ENCODE data around the gene WNT7B. TPM values are rescaled to one million over a fixed set of nuclear protein-coding genes. Genes with fewer than 3 reads are reported as not detected.

The WNT7B gene
- total RNA-seq, 1 donor from 2014 or later: 8.4 TPM

DNA sequence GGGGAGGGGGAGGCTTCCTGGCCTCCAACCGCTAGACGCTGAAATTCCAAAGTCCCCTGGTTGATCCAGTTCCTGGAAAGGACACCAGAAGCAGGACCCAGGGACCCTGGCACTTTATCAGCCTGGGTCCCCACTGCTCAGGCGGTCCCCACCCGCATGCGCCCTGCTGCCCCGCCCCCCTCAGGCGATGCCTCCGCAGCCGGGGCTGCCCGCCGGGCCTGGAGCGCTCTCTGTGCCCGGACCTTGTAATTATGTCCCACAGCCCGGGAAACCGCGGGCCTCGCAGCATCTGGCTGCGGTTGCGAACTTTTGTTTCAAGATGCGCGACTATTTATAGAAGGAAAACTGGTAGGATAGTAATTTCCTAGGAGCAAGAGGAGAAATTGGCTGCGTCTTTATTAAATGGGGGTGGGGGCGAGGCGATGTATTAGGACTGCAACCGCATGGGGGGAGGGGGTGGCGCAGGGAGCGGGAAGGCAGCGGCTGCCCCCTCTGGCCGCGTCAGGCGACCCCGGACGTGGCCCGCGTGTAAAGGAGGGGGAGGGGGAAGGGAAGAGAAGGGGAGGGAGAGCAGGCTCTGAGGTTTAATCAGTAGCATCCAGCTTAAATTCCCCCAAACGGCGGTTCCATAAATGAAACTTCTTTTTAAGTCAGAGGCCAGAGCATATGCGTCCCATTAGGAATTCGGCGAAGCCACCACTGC, 6.1 kb downstream of the WNT7B start:
- ATAC-seq: no peak

DNA sequence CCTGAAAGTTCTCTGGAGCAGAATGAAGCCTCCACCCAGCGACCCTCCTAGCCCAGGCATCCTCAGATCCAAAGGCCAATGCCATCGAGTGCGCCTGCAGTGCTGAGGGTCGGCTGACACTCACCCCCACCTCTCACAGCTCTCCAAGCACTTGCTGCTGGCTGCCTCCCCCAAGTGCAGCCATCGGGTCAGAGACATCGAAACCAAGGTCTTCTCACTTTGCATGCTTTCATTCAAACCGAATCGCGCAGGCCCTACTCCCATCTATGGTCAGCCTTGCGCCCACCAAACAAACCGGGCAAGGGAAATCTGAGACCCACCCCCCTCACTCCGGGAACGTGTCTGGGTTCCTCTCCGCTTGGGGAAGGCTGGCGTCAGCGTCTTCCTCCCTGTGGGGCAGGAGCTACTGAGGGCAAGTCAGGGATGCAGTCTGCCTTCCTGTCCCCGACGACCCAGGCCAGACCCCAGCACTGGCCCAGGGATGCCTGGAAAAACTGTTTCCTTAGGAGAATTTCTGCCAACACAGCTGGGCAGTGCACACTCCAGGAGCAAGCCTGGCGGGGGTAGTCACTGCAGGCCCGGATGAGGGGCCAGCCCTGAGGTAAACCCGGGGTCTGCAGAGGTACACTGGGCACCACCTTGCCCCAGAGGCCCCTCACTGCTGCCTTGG, 7.0 kb downstream of the WNT7B start:
- no peak for ATAC-seq

DNA sequence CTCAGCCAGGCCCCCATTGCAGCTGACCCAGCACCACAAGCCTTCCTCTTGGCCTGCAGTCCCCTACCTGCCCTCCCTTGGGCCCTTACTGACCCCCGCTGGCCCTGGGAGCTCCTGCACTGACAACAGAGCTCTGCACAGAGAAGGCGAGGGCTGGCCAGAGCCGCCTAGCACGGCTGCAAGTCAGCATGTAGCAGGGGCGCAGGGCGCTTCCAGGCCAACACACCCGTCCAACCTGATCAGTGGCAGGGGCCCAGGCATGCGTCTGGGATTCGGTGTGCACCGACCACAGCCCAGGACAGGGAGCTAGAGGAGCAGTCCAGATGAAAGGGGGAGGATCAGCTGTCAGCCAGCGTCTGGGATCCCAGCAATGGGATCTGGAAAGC, 7.6 kb downstream of the WNT7B start:
- ATAC-seq: peak; percentile 15

DNA sequence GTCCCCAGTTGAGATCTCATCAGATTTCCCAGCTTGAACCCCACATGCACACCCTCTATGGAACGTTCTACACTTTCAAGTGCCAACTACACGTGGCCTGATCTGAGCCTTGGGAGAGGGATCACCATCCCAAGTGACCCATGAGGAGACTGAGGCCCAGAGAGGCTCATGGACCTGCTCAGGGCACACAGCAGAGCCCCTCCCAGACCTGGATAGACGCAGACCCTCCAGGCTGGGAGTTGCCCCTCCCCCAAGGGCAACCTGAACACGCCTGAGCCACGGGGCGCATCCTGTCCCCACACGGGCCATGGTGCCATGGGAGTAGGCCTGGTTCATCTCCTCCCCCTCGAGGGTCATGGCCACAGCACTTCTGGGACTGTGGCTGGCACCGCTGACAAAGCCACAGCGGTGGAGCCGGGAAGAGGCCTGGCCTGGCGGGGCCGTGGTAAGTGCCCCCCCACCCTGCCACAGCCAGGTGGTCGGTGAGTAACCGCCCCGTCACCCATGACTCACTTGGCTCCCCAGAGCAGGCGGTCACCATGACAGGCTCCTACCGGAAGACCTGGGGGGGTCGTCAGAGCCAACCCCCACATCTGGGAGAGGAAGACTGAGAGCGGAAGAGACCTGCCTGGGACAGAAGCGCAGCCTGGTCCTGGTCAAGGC, 8.1 kb downstream of the WNT7B start:
- ATAC-seq: peak; percentile 28

DNA sequence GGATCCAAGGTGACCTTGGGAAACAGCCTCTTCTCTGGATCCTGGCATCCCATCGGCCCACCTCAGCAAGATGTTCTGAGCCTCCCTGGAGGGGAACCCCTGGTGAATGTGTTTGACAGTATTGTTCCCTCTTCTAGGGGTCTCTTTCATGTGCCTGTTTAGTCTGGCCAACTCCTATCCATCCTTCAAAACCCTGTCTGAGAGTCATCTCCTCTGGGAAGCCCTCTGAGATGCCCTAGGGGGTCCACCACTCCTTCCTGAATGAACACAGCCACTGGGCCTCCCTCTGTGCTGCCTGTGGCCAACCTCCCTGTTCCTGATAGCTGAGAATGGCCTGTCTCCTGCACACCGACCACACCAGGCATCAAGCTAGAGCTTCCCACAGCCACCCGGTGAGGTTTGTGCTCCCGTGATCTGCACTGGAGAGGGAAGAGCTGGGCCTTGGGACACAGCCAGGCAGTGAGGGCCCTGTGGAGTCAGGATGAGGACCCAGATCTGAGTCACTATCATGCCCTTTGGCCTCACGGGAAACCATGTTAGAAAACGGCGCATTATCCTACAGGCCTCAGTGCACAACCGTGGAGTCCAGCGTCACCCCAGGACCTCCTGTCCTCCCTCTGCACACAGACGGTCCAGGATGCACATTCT, 8.8 kb downstream of the WNT7B start:
- no peak for ATAC-seq

DNA sequence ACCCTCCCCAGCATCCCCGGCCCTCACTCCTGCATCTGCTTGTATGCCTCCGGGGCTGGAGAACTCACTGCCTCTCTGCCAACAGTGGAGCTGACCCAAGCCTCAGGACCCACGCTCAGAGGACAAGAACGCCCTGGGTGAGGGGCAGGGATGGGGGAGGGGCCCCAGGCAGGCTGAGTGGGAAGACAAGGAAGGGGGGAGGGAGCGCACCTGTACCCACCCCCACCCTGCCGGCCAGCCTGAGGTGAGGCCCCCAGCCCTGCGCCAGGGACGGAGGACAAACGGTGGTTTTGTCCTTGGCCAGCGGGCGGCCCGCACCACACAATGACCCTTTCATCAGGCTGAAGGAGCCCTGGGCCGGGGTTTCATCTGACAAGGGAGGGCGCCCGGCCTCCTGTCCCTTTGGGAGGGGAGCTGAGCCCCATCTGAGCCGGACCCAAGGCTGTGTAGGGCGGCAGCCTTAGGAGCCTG, 10.0 kb downstream of the WNT7B start:
- no peak for ATAC-seq

DNA sequence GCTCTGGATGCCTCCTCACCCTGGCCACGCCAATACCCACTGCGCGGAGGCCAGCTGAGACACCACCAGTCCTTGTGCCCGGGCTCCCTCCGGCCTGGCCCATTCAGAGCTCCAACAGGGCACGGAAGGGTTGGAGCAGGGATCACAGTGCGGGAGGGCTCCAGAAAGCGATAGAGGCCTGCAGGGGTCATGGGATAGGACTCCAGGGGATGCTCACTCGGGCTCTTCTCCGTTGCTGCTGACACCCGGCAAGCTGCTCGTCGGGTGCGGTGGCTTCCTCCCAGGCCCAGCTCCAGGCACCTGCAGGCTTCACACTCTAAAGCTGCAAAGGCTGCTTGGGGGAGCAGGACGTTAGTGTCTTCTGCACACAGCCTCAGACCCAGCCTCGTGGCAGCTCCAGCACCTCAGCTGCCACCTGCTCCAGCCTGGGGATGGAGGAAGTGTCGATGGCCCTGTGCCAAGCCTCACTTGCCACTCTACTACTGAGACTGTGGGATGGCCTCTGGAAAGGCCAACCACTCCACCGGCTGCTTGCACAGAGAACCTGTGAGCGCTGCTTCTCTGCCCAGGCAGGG, 10.6 kb downstream of the WNT7B start:
- no peak for ATAC-seq

DNA sequence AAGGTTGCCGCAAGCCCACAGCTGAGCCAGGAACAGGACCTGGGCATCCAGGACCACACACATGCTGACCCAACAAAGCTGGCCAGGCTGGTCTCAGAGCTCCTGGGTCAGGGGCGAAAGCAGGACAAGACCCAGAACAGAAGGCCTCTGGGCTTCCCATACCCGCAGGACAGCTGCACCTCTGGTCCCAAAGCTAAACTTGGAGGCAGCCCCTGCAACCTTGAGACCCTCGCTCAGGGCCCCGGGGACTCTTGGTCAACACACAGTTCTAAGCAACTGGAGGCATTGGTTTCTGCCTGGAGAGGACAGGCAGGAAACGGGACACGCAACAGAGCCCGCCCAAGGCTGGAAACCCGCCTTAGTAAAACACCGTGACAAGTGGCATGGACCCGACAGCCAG, 11.4 kb downstream of the WNT7B start:
- no peak for ATAC-seq

DNA sequence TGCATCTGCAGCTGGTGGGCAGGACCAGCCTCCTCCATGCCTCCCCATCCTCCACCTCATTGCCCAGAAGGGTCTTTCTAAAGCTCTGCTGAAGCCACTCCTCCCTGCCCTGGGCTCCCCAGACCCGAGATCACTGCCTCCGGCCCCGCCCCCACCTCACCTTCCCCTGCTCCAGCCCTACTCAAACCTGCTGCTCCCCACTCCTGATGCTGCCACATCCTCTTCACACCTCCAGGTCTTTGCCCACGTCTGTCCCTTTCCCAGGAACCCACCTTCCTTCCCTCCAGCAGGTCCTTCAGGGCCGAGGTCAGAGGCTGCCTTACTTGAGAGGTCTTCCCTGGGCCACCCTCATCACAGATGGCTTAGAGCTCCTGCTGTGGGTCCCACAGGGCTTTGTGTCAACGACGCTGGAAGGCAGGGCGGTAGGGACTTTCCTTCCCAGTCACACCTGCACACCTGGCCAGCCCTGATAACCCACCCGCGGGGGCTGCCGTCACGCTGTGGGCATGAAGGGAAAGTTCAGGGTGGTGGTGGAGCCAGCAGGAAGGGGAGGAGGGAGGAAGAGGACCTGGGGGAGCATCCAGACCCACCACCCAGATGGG, 11.9 kb downstream of the WNT7B start:
- no peak for ATAC-seq

DNA sequence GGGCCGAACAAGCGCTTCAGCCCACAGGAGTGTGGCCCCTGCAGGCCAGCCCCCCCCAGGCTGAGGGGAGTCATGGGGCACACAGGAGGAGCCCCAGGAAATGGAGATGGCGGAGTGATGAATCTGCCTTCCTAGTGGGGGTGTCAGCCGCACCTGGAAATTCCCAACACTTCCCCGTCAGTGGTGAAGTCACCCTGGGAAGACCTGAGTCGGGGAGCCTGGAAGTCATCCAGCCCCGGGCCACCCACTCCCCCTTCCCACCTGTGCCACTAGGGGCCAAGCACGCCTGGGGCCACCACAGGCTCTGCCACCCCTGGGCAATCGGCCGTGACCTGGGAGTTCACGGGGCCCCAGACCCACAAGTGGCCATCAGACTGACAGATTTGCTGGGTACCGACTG, 12.6 kb downstream of the WNT7B start:
- ATAC-seq: no peak

DNA sequence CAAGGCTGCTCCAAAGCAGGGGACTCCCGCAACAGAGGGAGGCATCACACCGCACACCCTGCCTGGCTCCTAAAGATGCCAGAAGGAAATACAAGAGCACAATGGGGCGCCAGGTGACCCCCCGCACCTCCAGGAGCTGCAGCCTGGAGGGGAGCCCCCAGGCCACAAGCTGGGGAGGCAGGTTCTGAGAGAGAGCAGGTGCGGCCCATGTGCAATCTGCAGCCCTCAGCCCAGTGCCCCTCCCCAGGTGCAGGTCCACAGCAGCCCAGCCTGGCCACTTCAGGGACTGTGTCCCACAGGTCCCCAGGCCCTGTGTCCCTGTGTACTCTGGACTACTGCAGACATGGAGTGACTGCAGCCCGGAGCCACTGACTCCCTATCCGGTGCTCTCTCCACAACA, 13.1 kb downstream of the WNT7B start:
- ATAC-seq: no peak

DNA sequence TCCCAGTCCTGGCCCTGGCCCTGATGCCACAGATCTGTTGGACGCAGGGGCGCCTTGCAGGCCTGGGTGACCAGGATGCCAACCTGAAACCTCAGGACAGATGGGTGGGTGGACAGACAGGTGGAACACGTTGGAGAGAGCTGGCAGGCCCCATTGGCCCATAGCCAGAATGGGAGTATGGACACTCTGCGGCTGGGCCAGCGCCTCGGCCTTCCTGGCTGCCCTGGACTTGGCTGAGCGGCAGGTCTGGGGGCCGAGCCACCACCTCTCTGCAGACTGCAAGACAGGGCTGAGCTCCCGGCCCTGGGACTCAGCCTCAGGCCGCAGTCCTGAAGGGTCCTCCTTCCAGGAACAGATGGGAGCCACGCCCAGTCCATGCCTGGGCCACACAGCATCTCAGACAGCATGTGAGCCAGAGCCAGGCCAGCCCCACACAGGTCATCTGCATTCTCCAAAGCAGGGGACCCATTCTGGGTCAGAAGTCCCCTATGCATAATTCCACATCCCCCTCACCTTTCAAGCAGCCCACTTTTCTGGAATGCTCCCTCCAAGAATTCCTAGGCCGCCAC, 14.1 kb downstream of the WNT7B start:
- ATAC-seq: no peak

DNA sequence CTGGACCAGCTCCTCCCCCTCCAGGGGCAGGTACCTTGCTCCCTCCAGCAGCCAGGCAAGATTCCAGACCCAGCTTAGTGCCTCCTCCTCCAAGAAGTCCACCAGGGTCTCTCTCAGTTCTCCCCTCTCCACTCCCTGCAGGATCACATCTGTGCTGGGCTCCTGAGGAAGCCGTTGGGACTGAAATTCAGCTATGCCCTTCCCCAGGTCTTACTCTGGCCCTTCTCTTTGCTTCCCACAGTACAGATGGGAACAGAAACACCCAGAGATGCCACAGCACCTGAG, 14.6 kb downstream of the WNT7B start:
- no peak for ATAC-seq

DNA sequence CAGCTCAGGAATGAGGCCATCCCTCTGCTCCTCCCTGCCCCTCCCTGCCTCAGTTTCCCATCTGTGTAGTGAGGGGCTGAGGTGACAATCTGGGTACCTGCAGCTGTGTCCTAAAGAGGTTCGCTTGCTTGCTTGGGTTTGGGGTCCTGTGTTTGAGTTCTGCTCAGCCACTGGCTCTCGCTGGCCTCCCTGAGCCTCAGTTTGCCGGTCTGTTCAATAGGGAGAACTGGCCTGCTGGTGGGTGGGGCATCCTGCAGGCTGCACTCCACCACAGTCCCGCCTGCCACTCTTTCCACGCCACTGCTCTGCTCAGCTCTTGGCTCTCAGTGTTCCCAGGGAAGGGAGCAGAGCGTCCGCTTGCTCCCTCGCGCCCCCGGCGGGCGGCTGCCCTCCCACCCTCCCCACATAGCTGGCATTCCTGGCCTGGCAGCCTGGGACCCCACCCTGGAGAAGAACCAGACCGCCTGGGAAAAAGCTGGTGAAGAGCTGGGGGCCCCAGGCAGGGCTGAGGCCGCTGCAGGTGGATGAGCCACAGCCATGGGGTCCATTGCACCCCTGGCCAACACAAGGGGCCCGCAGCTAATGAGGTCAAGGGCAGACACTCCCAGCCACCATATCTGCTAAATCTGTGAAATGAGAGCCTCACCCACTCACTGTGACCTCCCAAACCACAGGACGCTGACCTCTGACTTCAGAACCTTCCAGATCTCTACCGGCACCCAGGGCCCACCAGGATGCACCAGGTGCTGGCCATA, 15.1 kb downstream of the WNT7B start:
- ATAC-seq: no peak

DNA sequence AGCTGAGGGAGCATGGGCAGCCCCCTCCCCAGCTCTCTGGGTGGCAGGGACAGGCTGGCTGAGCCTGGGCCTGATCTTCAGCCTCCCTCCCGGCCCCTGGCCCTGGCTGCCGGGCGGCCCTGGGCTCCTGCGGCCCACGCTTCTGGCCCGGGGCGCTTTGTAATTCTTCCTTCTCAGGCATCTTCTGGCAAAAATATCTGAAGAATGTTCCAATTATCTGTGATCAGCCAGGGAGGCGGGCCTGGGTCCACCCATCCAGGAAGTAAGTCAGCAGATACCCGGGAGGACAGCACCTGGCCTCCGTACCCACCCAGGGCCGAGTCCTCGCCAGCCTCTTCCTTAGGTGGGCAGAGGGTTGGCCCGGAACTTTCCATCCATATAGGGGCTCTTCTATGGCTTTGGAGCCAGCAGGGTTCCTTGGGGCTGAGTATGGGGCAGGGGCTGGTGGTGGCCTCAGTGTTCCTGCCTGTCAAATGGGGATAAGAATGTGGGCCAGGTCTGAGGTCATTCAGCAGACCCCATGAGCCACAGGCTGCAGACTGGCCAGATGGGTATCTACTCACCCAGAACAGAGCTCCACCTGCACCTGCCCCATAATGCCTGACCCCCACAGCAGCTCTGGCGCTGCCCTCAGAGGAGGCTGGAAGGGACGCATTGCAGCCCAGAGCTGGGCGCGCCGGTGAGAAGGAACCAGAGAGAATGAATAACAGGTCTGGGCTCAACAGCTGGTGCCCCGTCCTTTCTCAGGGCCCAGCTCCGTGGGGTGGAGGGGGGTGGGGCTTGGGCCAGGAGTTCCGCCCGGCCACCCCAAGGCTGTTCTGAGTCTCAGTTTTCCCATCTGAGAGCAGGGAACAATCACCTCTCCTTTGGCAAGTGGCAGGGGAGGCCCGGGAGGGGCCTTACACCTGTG, 16.2 kb downstream of the WNT7B start:
- no peak for ATAC-seq

DNA sequence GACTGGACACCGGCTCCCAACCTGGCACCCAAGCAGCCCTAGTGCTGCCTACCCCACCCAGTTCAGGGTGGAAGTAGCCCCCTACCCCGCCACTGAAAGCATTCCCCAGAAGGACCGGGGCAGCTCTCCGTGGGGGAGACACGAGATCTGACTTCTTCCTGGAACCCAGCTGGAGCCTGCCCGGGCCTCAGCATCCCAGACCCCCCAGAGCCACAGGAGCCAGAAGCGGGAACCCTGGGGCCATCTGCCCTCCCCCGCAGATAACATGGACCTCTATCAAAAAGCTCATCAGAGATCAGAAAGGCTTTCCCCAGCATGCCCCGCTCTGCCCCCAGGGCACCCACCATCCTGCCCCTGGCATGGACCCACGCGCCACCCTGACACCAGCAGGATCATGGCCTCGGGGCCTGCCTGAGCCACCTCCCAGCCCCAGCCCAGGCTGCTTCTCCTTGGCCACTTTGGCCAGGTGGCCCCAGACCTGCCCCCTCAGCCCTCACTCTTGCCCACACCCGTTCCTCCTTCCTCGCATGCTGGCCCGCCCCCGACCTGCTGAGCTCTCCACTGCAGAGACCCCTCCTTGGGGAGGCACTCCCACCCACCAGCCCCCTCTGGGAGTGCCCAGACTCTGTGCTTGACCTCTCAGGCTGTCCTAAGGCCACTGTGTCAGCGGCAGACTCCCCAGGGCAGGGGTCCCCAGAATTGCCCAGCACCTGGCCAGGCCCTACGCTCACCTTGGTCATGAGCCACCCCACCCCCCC, 17.1 kb downstream of the WNT7B start:
- no peak for ATAC-seq

DNA sequence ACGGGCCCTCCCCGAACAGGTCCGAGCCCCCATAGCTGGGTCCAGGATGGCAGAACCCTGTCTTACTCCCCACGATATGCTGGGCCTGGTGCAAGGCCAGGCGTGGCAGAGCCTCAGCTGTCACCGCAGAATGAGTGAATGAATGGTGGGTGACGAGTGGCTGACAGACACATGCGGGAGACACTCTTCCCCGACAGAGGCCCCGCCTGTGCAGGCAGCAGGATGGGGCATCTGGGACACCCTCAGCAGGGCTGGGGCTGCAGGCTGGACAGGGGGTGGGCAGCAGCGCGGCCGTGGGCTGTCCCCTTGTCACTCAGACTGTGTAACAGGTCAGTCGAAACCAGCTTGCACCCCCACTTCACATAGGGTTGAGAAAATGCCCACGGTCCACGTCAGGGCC, 18.0 kb downstream of the WNT7B start:
- no peak for ATAC-seq

DNA sequence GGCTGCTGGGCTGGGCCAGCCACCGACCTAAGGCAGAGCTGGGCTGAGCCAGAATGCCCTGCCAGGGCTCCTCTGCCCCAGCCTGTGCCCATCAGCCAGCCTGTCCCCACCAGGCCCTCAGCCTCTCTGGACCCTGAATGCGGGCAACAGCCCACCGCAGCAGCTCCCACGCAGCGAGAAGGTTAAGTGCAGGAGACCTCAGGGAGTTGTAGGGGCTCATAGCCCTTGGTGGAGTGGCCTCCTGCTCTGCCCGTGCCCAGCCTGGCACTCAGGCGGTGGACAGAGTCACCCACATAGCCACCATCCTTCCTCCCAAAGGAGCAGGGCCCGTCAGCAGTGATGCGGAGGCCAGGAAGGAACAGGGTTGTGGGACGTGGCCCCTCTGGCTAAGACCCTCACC, 19.1 kb downstream of the WNT7B start:
- ATAC-seq: no peak

DNA sequence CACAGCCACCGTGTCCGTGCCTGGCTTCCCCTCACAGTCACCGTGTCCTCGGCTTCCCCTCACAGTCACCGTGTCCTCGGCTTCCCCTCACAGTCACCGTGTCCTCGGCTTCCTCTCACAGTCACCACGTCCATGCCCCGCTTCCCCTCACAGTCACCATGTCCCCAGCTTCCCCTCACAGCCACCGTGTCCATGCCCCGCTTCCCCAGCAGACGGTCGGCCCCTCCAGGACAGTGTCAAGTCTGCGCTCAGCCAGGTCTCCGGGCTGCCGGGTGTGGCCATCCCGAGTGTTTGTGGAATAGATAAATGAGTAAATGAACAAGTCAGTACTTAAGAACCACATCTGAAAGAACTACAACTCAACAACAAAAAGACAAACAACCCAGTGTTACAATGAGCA, 23.8 kb downstream of the WNT7B start:
- no peak for ATAC-seq

DNA sequence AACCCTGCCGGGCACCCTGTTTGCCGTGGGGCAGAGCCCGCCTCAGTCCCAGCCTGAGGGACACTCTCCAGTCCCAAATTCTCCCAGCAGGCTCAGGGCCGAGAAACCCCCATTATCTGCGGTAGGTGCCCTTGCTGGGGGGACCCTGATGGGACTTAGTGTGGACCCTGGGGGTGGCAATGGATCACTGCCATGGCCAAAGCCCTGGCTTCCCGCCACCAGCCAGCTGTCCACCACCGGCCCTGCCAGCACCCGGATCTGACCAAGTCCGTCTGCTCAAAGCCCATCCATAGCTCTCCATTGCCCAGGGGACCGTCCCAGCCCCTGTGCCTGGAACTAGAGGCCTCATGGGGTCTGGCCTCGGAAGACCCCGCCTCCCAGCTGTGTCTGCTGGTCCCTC, 24.4 kb downstream of the WNT7B start:
- no peak for ATAC-seq

Data from esophagus mucosa (tissue), 1 donor.